HepG2 (cell line): ENCODE results near the gene QPCT. TPM values are rescaled to one million over a fixed set of nuclear protein-coding genes. Genes with fewer than 3 reads are reported as not detected.

ENCODE experiments used
- MYNN ChIP-seq: sonication (generic); formaldehyde crosslinking; IDR thresholded peaks from 2 replicates; pipeline ENCODE4 v1.4.0; 2020; ENCODE audit warnings: mild to moderate bottlenecking, low read depth, missing genetic modification reagents
- PRMT3 ChIP-seq: sonication (generic); formaldehyde crosslinking; IDR thresholded peaks from 2 replicates; pipeline ENCODE4 v1.8.1; 2022; ENCODE audit warnings: low read depth, mild to moderate bottlenecking, moderate library complexity, missing genetic modification reagents, borderline replicate concordance
- ZBTB21 ChIP-seq: sonication (generic); formaldehyde crosslinking; IDR thresholded peaks from 2 replicates; pipeline ENCODE4 v1.4.0; 2020; ENCODE audit warnings: missing genetic modification reagents
- ZBTB38 ChIP-seq: sonication (generic); formaldehyde crosslinking; IDR thresholded peaks from 2 replicates; pipeline ENCODE4 v1.5.1; 2020; ENCODE audit warnings: mild to moderate bottlenecking, missing genetic modification reagents
- ZNF12 ChIP-seq: sonication (generic); formaldehyde crosslinking; IDR thresholded peaks from 2 replicates; pipeline ENCODE4 v1.5.0; 2020; ENCODE audit warnings: missing genetic modification reagents
- polyA plus RNA-seq, 8 experiments: library from polyadenylated mRNA; depleted of rRNA in 3 of 8; stranded (reverse) in 7 of 8; unstranded in 1 of 8; fragments of >200 nt; fragmentation: Illumina TruSeq in 4 of 8; extraction: Trizol in 4 of 8; gene quantifications; 2 replicates each; pipeline versions ENCODE4 v1.2.1 to v1.2.3, GENCODE V29; 2011 to 2016; ENCODE audit warnings: low read depth in 4 of 8, missing spikeins in 1 of 8, mixed read lengths in 1 of 8; ENCODE audit not compliant: insufficient read depth in 1 of 8
- total RNA-seq, 5 experiments: library from RNA; depleted of rRNA; stranded (reverse); fragments of >200 nt; fragmentation: Illumina TruSeq; extraction: Trizol; gene quantifications; 2 replicates each; pipeline ENCODE4 v1.2.3, GENCODE V29; 2016; ENCODE audit warnings: low read depth in 1 of 5
- TF ChIP-seq, protein P1 (sequence below): sonication (generic); formaldehyde crosslinking; IDR thresholded peaks from 2 replicates; pipeline ENCODE4 v1.4.0; 2020; ENCODE audit warnings: missing genetic modification reagents, mild to moderate bottlenecking, borderline replicate concordance
- TF ChIP-seq, protein P2 (sequence below): sonication (generic); formaldehyde crosslinking; IDR thresholded peaks from 2 replicates; pipeline ENCODE4 v1.4.0; 2020; ENCODE audit warnings: missing genetic modification reagents; ENCODE audit errors: not compliant biosample characterization
- TF ChIP-seq, protein P3 (sequence below): sonication (generic); formaldehyde crosslinking; IDR thresholded peaks from 2 replicates; pipeline ENCODE4 v1.8.1; 2023; ENCODE audit warnings: mild to moderate bottlenecking, inconsistent platforms, moderate library complexity, missing genetic modification reagents, borderline replicate concordance
- TF ChIP-seq, protein P4 (sequence below): IDR thresholded peaks from 2 replicates; pipeline ENCODE4 v1.4.0; 2020; ENCODE audit warnings: mild to moderate bottlenecking, missing genetic modification reagents
- TF ChIP-seq, protein P5 (sequence below): sonication (generic); formaldehyde crosslinking; IDR thresholded peaks from 2 replicates; pipeline ENCODE4 v1.4.0; 2020; ENCODE audit warnings: low read depth, mild to moderate bottlenecking, missing genetic modification reagents
- TF ChIP-seq, protein P6 (sequence below): sonication (generic); formaldehyde crosslinking; IDR thresholded peaks from 2 replicates; pipeline ENCODE4 v1.9.0; 2021; ENCODE audit warnings: missing genetic modification reagents, borderline replicate concordance
- TF ChIP-seq, protein P7 (sequence below): sonication (generic); formaldehyde crosslinking; IDR thresholded peaks from 2 replicates; pipeline ENCODE4 v1.8.1; 2023; ENCODE audit warnings: missing genetic modification reagents, mild to moderate bottlenecking, borderline replicate concordance

QPCT gene
- total and polyA plus RNA-seq, 2 of the 13 experiments (the other 11 are each of a cell fraction or from before 2014, with no cell fraction given) = 0.77 to 1.2 TPM

DNA sequence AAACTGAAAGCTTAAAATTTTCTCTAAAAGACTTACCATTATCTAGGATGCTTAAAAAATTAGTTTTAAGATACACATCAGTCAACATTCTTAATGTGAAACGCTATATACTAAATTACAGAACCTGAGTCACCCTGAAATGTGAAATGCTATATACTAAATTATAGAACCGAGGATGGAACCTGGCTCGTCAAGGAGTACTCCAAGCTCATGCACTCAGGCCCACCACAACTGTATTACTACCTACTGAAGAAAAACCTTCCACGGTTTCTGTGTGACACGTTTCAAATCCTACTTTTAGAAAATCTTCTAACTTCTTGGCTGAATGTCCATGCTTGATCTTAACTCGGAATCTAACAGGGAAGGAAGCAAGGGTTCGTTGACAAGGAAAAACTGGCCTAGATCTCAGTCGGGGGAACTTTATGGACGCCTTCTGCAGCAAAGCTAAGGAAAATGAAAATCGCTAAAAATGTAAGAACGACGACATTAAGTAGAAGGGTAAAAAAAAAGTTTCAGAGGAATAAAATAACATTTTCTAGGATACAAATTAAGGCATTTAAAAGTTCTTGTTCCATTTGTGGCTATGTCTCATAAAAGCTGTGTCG, 21.2 kb upstream of the QPCT start (continued):
- TF ChIP-seq, protein P1, sequence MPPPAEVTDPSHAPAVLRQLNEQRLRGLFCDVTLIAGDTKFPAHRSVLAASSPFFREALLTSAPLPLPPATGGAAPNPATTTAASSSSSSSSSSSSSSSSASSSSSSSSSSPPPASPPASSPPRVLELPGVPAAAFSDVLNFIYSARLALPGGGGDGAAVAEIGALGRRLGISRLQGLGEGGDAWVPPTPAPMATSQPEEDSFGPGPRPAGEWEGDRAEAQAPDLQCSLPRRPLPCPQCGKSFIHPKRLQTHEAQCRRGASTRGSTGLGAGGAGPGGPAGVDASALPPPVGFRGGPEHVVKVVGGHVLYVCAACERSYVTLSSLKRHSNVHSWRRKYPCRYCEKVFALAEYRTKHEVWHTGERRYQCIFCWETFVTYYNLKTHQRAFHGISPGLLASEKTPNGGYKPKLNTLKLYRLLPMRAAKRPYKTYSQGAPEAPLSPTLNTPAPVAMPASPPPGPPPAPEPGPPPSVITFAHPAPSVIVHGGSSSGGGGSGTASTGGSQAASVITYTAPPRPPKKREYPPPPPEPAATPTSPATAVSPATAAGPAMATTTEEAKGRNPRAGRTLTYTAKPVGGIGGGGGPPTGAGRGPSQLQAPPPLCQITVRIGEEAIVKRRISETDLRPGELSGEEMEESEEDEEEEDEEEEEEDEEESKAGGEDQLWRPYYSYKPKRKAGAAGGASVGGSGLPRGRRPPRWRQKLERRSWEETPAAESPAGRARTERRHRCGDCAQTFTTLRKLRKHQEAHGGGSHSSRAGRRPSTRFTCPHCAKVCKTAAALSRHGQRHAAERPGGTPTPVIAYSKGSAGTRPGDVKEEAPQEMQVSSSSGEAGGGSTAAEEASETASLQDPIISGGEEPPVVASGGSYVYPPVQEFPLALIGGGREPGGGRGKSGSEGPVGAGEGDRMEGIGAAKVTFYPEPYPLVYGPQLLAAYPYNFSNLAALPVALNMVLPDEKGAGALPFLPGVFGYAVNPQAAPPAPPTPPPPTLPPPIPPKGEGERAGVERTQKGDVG (CRISPR knock-in tag) = no peak
- TF ChIP-seq MYNN (no peak), ZBTB21 (CRISPR knock-in tag) (no peak), ZNF12 (CRISPR knock-in tag) (no peak), PRMT3 (no peak), ZBTB38 (CRISPR knock-in tag) (no peak)
- TF ChIP-seq, protein P2, sequence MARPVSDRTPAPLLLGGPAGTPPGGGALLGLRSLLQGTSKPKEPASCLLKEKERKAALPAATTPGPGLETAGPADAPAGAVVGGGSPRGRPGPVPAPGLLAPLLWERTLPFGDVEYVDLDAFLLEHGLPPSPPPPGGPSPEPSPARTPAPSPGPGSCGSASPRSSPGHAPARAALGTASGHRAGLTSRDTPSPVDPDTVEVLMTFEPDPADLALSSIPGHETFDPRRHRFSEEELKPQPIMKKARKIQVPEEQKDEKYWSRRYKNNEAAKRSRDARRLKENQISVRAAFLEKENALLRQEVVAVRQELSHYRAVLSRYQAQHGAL (CRISPR knock-in tag) = no peak
- TF ChIP-seq, protein P3, sequence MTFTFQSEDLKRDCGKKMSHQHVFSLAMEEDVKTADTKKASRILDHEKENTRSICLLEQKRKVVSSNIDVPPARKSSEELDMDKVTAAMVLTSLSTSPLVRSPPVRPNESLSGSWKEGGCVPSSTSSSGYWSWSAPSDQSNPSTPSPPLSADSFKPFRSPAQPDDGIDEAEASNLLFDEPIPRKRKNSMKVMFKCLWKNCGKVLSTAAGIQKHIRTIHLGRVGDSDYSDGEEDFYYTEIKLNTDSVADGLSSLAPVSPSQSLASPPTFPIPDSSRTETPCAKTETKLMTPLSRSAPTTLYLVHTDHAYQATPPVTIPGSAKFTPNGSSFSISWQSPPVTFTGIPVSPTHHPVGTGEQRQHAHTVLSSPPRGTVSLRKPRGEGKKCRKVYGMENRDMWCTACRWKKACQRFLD (CRISPR knock-in tag) = no peak
- TF ChIP-seq, protein P4, sequence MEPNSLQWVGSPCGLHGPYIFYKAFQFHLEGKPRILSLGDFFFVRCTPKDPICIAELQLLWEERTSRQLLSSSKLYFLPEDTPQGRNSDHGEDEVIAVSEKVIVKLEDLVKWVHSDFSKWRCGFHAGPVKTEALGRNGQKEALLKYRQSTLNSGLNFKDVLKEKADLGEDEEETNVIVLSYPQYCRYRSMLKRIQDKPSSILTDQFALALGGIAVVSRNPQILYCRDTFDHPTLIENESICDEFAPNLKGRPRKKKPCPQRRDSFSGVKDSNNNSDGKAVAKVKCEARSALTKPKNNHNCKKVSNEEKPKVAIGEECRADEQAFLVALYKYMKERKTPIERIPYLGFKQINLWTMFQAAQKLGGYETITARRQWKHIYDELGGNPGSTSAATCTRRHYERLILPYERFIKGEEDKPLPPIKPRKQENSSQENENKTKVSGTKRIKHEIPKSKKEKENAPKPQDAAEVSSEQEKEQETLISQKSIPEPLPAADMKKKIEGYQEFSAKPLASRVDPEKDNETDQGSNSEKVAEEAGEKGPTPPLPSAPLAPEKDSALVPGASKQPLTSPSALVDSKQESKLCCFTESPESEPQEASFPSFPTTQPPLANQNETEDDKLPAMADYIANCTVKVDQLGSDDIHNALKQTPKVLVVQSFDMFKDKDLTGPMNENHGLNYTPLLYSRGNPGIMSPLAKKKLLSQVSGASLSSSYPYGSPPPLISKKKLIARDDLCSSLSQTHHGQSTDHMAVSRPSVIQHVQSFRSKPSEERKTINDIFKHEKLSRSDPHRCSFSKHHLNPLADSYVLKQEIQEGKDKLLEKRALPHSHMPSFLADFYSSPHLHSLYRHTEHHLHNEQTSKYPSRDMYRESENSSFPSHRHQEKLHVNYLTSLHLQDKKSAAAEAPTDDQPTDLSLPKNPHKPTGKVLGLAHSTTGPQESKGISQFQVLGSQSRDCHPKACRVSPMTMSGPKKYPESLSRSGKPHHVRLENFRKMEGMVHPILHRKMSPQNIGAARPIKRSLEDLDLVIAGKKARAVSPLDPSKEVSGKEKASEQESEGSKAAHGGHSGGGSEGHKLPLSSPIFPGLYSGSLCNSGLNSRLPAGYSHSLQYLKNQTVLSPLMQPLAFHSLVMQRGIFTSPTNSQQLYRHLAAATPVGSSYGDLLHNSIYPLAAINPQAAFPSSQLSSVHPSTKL (CRISPR knock-in tag) = no peak
- TF ChIP-seq, protein P5, sequence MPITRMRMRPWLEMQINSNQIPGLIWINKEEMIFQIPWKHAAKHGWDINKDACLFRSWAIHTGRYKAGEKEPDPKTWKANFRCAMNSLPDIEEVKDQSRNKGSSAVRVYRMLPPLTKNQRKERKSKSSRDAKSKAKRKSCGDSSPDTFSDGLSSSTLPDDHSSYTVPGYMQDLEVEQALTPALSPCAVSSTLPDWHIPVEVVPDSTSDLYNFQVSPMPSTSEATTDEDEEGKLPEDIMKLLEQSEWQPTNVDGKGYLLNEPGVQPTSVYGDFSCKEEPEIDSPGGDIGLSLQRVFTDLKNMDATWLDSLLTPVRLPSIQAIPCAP (CRISPR knock-in tag) = no peak
- TF ChIP-seq, protein P6, sequence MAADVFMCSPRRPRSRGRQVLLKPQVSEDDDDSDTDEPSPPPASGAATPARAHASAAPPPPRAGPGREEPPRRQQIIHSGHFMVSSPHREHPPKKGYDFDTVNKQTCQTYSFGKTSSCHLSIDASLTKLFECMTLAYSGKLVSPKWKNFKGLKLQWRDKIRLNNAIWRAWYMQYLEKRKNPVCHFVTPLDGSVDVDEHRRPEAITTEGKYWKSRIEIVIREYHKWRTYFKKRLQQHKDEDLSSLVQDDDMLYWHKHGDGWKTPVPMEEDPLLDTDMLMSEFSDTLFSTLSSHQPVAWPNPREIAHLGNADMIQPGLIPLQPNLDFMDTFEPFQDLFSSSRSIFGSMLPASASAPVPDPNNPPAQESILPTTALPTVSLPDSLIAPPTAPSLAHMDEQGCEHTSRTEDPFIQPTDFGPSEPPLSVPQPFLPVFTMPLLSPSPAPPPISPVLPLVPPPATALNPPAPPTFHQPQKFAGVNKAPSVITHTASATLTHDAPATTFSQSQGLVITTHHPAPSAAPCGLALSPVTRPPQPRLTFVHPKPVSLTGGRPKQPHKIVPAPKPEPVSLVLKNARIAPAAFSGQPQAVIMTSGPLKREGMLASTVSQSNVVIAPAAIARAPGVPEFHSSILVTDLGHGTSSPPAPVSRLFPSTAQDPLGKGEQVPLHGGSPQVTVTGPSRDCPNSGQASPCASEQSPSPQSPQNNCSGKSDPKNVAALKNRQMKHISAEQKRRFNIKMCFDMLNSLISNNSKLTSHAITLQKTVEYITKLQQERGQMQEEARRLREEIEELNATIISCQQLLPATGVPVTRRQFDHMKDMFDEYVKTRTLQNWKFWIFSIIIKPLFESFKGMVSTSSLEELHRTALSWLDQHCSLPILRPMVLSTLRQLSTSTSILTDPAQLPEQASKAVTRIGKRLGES (CRISPR knock-in tag) = no peak
- TF ChIP-seq, protein P7, sequence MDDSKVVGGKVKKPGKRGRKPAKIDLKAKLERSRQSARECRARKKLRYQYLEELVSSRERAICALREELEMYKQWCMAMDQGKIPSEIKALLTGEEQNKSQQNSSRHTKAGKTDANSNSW (CRISPR knock-in tag) = no peak
